SK-N-SH treated with all-trans-retinoic acid at 6 μM for 48 hours (cell line): Measurements from ENCODE around the gene SCART1.
"Not testable (repeated sequence)": the region's sequence is repeated elsewhere in the genome, so short reads cannot be mapped to it uniquely, and the experiment has no call there.

Source experiments
- GLIS3 ChIP-seq: fragments of 250-450 bp; sonication (Bioruptor Pico); IDR thresholded peaks from 2 replicates; pipeline ENCODE4 v1.5.0; 2020; ENCODE audit warnings: mild to moderate bottlenecking, moderate library complexity
- PATZ1 ChIP-seq: fragments of 250-450 bp; sonication (Bioruptor Pico); IDR thresholded peaks from 2 replicates; pipeline ENCODE4 v1.8.0; 2020; ENCODE audit warnings: mild to moderate bottlenecking, moderate library complexity, borderline replicate concordance
- POU6F1 ChIP-seq: fragments of 250-450 bp; sonication (Bioruptor Pico); IDR thresholded peaks from 2 replicates; pipeline ENCODE4 v1.8.0; 2021; ENCODE audit warnings: low read depth, mild to moderate bottlenecking, moderate library complexity, borderline replicate concordance
- RARB ChIP-seq: fragments of 250-450 bp; sonication (Bioruptor Pico); IDR thresholded peaks from 2 replicates; pipeline ENCODE4 v1.8.0; 2021; ENCODE audit warnings: mild to moderate bottlenecking, moderate library complexity
- SNAI2 ChIP-seq: fragments of 250-450 bp; sonication (Bioruptor Pico); IDR thresholded peaks from 2 replicates; pipeline ENCODE4 v1.5.0; 2020; ENCODE audit warnings: mild to moderate bottlenecking, moderate library complexity
- TOX ChIP-seq: fragments of 250-450 bp; sonication (Bioruptor Pico); IDR thresholded peaks from 2 replicates; pipeline ENCODE4 v1.8.0; 2021; ENCODE audit warnings: mild to moderate bottlenecking, moderate library complexity, borderline replicate concordance
- ZC3H10 ChIP-seq: fragments of 250-450 bp; sonication (Bioruptor Pico); IDR thresholded peaks from 2 replicates; pipeline ENCODE4 v1.5.1; 2021; ENCODE audit warnings: mild to moderate bottlenecking, moderate library complexity
- ZNF565 ChIP-seq: fragments of 450-650 bp; formaldehyde crosslinking; conservative IDR thresholded peaks from 2 replicates; pipeline ENCODE4 v1.5.0; 2020; ENCODE audit warnings: low read depth, mild to moderate bottlenecking, moderate library complexity
- TF ChIP-seq, protein P1 (sequence below): fragments of 250-450 bp; sonication (Bioruptor Pico); IDR thresholded peaks from 2 replicates; pipeline ENCODE4 v1.5.1; 2020; ENCODE audit warnings: low read depth, mild to moderate bottlenecking, moderate library complexity

- TF ChIP-seq RARB (CRISPR knock-in tag); PATZ1 (CRISPR knock-in tag); POU6F1; GLIS3; TOX (CRISPR knock-in tag); SNAI2 (CRISPR knock-in tag); ZC3H10; ZNF565 (CRISPR knock-in tag): not testable (repeated sequence)
- TF ChIP-seq, protein P1, sequence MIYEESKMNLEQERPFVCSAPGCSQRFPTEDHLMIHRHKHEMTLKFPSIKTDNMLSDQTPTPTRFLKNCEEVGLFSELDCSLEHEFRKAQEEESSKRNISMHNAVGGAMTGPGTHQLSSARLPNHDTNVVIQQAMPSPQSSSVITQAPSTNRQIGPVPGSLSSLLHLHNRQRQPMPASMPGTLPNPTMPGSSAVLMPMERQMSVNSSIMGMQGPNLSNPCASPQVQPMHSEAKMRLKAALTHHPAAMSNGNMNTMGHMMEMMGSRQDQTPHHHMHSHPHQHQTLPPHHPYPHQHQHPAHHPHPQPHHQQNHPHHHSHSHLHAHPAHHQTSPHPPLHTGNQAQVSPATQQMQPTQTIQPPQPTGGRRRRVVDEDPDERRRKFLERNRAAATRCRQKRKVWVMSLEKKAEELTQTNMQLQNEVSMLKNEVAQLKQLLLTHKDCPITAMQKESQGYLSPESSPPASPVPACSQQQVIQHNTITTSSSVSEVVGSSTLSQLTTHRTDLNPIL (CRISPR knock-in tag) = not testable (repeated sequence)
Observed at GRCh38 chr10:133424601-133425000, 29.1 kb upstream of the SCART1 start, which contains the start of gene SPRN.
